HuH-7.5 (cell line): ENCODE measurements around the gene TNS1.
A peak's percentile ranks its signal among the peaks of the same experiment; 100 is the strongest.

Experiments used
- DNase-seq: peaks from one replicate; pipeline ENCODE4 v3.0.0; 2011; ENCODE audit warnings: low spot score

Gene TNS1

DNA sequence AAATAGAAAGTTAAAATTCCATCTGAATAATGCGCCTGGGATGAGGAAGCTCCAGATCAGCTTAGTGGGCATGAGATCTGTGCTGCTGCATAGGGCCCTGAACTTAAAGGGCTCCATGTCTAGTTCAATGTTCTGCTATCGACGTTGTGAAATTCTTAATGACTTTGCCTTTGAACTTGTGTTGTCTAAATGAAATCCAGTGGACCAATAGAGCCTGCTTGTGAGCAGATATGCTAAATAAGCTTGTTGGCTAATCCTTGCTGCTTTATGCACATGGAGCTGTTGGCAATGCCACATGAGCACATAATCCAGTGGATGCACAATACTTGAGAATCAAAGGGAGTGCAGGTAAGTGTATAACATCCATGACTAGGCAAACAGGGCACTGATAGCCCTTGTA is 228.6 kb downstream of the TNS1 start:
- DNase-seq = no peak

- no peak for DNase-seq
These were observed 229.3 kb downstream of the TNS1 start for GRCh38 chr2:217773539-217773938.

DNA sequence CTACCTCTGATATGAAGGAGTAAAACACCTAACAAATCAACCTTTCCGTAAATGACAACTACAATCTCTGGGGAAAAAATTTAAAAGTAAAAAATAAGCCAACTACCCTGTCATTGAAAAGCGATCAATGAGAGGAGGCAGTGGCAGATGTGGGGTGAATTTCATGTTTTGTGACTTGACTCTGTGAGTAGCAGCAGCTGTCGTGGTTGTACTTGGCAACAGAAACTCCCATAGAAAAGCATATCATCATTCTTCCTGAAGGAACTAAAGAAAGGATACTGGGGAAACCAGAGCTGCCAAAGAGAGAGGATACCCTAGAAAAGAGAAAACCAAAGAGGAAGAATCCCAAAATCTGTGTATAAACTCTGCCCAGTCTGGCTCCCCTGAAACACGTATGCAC is 236.4 kb downstream of the TNS1 start:
- no peak for DNase-seq

DNA sequence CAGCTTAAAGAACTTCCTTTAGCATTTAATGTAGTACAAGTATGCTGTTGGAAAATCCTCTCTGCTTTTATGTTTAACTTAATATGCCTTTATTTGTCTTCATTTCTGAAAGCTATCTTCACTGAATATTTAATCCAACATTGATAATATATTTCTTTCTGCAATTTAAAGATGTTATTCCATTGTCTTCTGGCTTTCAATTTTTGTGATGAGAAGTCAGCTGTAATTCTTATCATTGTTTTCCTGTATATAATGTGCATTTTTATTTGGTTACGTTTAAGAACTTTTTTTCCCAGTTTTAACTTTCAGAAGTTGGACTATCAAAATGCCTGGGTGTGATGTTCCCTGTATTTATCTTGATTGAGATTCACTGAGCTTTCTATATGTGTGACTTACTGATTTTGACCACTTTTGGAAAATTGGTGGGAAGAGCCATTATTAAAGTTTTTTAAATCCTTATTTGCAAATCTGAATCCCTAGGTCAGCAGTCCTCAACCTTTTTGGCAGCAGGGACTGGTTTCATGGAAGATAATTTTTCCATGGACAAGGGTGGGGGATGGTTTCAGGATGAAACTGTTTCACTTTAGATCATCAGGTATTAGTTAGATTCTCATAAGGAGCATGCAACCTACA is 241.0 kb downstream of the TNS1 start:
- DNase-seq = no peak

DNA sequence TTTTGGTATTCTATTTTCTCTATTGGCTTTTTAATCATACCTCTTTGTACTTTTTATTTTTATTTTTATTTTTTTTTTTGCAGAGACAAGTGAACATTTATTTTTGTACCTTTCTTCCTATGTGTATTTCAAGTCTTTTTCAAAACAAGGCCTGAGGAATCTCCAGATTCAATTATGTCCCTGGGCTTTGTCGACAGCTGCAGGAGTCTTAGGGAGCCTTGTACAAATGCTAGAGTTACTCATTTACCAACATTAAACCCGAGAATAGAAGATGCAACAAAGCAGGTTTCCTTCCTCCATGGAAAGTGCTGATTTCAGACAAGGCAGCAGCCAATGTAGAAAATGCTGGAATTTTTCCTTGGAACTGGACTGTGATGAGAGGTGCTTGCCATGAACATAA is 242.8 kb downstream of the TNS1 start:
- DNase-seq = no peak

DNA sequence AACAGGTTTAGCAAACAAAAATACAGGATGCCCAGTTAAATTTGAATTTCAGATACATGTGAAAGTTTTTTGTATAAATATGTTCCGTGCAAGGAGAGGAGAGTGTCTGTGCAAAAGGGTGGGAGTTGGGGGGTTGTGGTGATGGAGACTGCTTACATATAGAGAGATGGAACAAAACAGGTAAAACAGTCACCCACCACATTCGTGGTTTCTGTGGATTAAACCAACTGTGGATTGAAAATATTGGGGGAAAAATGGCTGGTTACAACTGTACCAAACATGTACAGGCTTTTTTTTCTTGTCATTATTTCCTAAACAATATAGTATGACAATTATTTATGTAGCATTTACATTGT is 245.7 kb downstream of the TNS1 start:
- DNase-seq = no peak

- DNase-seq = peak; percentile 71
These were observed 246.3 kb downstream of the TNS1 start for GRCh38 chr2:217756375-217757107.

DNA sequence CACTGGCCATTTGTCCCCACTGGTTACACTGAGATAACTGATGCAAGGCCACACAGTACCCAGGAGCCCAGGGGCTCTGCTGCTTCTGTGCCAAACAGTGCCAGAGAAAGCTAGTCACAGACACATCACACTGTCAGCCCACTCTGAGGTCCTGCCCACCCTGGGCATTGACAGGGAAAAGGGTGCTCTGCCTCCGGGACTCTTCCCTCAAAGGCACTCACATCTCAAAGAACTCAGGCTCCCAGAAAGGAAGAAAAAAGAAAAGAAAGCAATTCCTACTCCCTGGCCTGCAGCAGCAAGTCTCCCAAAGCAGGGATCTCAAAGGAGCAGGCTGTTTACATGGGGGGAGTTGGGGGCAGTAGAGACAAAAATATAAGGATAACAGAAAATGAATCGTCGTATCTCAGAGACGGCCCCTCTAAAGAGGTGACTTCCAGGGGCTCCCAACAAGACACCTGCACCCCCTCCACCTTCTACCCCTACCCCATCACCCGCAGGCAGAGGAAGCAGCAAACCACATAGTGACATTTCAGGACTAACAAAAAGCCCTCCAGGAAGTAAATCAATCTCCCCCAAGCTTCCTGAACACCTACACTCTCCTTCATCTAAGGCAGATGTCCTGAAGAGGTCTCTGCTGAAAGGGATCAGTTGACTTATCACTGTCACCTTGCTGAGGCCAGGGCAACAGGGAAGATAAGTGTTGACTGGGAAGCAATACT is 247.6 kb downstream of the TNS1 start:
- DNase-seq = no peak

- no peak for DNase-seq
These were observed 249.2 kb downstream of the TNS1 start for GRCh38 chr2:217753460-217754200.

- DNase-seq = no peak
These were observed 249.9 kb downstream of the TNS1 start for GRCh38 chr2:217752714-217753459.

GRCh38 chr2:217751952-217752351 is 250.8 kb downstream of the TNS1 start:
- no peak for DNase-seq

DNA sequence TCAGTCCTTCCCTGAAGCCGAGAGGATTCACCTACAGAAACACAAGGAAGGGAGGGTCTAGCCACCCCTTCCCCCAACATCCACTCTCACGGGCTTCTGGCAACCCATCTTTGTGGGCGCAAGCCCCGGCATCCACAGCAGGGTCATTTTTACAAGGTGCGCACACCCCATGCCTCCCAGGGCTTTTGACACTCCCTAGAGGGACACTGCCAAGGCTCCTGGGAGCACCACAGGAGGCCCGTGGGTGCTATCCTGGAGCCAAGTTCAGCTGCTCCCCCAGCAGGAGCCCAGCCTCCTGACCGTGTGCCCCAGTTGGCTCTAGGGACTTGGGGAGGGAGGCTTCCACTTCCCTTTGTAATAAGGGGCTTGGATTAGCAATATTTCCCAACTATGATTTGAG is 251.6 kb downstream of the TNS1 start:
- DNase-seq = no peak
